T follicular helper cell (primary cell): Measurements from ENCODE around the gene PPIF.

ENCODE experiments used
- DNase-seq: peaks from one replicate; pipeline ENCODE4 v3.0.0-alpha.2; 2020; ENCODE audit warnings: low read depth

The PPIF gene

GRCh38 chr10:79313911-79314439 is 33.3 kb upstream of the PPIF start:
- no peak for DNase-seq

GRCh38 chr10:79314761-79315601 is 32.3 kb upstream of the PPIF start:
- DNase-seq = no peak

DNA sequence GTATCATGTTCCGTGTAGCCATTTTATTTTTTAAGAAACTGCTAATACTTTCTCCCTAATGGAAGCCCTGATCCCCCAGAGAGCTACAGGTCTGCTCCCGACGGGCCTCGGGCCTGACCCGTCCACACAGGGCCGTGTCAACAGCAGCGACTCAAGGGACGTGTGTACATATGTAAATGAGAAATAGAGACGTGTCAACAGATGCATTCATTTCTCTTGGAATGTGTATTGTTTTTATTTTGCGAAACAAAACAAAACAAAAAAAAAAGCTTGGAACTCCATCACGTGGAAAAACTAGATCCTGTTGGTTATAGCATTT is 31.7 kb upstream of the PPIF start:
- no peak for DNase-seq

- DNase-seq = no peak
Observed at GRCh38 chr10:79316671-79317431, 30.4 kb upstream of the PPIF start.

DNA sequence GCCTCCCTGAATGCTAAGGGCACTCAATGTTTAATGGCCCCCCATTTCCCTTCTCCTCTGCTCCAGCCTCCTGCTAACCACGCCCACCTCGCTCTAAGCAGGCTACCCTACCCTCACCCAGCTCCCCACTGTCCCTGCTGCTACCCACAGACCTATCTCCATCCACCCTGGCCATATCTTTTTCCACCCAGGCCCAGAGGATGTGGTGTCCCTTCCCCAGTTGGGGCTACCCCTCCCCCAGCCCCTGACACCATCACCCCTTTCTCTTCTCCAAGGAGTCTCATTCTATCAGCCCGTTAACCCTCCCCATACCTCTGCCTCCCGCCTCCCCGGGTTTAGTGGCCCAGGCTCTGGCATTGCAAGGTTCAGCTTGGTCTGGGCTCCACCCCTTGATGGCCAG is 28.9 kb upstream of the PPIF start:
- DNase-seq = no peak

DNA sequence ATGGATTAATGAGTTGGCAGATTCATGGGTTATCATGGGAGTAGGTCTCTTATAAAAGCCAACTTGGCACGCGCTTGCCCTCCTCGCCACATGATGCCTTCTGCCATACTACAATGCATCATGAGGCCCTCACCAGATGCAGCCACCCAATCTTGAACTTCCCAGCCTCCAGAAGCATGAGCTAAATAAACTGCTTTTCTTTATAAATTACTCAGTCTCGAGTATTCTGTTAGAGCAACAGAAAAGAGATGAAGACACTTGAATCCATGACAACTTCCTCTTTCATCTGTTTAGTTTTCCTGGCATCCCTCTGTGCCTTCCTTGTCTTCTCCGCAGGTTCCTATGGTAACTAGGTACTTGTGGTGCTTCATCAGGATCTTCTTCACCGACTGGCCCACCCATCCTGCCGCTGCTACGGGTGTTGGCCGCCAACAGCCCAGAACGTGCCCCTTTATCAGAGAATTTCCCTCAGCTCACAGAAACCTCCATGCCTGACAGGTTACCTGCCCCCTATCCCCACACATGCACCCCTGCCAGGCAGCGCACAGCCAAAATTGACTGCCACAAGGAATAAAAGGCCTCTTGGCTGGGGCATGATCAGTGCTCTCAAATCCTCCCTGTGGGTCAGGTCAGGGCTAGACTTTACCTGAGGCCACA is 28.0 kb upstream of the PPIF start:
- no peak for DNase-seq

DNA sequence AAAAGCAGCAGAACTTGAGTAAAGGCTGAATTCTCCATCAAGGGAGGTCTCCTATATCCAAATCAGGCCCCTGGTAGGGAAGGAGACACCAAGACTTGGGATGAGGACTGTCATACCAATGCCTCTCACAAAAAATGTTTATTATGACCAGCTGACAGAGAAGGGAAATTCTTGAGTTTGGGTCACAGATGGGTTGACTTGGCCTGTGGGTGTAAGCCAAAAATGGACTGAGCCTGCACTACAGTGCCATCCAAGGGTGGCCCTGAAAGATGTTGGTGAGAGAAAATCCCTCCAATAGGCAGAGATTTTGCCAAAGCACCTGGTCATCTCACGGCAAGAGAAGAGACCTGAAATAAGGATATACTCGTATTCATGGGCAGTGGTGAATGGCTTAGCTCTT is 27.0 kb upstream of the PPIF start:
- no peak for DNase-seq

- DNase-seq = no peak
Observed at GRCh38 chr10:79320820-79321493, 26.3 kb upstream of the PPIF start.

DNA sequence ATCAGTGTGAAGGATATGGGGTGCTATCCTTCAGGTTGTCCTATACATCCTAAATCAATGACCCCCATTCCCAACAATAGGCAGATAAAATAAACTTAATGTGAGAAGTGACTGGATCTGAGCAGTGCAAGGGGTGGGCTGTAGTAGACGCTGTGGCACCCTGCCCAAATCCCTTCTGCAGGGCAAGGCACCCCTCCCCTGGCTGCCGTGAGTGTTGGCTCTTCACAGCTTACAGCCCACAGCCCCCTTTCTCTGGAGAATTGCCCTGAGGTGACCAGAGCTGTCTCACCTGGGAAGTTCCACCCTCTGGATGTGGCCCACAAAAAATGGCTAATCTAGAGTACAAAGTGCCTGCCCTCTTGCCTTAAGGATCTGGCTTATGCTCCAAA is 25.8 kb upstream of the PPIF start:
- no peak for DNase-seq

DNA sequence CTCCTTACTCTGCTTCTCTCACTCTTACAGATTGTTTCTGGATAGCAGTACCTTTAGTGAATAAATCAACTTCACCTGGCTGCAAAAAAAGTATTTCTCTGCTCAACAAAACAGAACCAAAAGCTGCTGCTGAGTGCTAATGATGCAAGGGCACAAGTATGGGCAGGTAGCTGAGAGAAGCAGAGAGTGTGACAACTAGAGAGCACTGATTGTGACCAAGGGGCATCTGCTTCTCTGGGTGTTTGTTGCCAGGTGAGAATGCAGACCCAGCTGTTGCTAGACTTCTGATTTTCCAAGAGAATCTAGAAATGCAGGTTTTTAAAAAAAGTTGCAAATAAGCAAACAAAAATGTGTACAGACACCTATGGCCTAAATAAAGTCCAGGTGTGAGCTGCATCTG is 25.3 kb upstream of the PPIF start:
- DNase-seq = no peak

- peak; percentile 78 for DNase-seq
Observed at GRCh38 chr10:79322616-79323543, 24.4 kb upstream of the PPIF start.

- no peak for DNase-seq
Observed at GRCh38 chr10:79323602-79324001, 23.7 kb upstream of the PPIF start.

DNA sequence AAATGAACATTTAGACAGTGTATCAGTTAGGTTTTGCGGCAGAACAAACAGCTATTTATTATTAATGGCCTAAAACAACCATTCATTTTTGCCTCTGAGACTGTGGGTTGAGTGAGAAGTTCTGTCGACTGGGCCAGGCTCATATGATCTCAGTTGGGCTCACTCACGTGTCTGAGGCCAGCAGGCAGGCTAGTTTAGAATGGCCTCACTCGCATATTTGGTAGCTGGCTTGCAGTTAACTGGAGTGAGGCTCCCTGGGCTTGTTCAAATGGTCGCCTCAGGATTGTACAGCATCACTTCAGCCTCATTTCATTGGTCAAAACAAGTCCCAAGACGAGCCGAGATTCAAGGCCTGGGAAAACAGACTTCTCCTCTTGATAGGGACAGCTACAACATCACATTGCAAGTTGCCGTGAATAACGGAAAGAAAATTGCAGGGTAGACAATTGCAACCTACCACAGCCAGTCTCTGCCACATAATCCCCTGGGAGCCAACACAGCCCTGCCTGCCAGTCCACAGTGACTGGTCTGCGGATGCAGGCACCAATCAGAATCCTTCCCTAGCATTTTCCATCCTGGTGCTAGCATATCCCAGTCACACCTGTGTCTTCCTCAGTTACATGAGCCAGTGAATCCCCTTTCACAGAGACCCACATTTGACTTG is 23.1 kb upstream of the PPIF start:
- no peak for DNase-seq

DNA sequence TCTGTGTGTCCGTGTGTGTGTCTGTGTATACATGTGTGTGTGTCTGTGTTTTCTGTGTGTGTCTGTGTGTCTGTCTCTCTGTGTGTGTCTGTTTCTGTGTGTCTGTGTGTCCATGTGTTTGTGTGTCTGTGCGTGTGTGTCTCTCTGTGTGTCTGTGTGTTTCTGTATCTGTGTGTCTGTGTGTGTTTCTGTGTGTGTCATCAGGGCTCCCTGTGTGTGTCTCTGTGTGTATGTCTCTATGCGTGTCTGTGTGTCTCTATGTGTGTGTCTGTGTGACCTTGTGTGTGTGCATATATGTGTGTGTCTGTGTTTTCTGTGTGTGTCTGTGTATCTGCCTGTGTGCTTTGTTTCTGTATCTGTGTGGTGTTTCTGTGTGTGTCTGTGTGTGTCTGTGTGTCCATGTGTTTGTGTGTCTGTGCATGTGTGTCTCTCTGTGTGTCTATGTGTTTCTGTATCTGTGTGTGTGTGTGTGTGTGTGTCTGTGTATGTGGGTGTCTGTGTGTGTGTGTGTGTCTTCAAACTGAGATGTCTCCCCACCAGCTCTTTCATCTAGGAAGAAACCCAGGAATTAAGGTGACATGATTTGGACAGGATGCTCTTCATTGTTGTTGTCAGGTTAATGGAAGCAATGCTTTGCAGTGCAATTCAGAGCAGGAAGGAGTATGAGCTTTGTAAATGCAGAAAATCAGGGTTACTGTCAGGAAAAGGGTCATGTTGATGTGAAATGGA is 20.7 kb upstream of the PPIF start:
- no peak for DNase-seq

DNA sequence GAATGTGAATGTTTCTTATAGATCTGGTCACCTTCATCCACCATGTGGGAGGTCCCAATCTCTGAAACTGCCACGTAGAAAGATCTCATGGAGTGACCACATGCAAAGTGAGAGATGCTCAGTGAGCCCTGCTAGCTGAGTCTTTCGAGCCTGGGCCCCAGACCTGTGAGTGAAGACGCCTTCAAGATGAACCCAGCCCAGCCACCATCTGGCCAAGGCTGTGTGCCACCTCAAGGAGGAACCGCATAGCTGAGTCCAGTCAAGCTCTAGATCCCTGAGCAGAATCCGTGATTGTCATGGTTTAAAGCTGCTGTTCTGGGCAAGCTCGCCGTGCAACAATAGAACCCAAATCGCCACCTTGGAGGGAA is 20.2 kb upstream of the PPIF start:
- no peak for DNase-seq

DNA sequence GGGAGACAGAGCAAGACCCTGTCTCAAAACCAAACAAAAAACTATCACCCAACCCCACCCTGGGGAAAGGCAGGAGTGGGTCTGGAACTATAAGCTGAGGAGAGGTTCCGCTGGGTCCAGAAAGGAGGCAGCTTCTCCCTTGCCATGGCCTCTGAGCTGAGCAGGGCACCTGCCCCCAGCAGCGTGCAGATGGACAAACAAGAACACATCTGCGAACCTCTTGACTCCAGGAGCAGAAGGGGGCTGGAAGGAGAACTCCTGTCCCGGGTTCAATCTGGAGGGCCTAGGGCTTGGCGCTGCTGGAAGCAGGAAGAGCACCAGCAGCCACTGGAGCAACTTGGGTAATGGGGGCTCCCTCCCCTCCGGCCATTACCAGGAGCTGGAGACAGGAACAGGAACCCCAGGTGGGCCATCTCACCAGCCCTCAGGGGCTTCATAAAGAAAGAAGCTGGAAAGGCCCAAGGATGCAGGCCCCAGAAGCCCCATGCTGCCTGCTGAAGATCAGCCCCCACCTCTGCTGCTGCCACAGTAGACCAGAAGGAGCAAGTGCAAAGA is 19.0 kb upstream of the PPIF start:
- no peak for DNase-seq

DNA sequence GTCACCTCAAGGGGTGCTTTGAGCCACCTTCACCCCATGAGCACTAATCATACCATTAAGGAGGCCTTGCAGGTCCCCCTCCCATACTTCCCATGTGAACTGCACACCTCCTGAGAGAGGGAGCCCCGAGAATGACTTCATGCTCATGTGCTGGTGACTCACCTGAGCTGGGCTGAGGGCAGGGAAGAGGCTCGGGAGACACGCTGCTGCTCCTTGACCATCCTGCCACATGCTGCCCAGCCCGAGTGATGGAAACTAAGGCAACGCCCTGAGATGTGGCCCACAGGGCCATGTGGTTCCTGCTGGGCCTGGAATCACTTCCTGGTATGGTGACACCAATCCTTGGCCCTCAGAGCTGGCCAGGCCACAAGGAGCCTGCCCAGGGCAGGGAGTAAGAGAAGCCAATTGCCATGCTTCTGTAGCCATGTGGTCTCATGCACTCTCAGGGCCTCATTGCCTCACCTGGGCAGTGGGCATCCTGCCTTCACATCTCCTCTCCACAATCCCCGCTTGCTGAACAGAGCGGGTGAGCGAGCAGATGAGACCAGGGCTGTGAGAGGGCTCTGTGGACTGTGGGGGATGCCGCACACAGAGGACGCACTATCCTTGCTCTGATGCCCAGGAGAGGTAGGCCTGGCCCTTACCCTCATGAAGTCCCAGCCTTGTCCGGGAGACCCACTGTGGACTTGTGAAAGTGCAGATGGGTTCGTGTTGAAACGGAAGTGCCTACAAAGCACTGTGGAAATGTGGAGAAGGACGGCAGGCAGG is 18.3 kb upstream of the PPIF start:
- no peak for DNase-seq

DNA sequence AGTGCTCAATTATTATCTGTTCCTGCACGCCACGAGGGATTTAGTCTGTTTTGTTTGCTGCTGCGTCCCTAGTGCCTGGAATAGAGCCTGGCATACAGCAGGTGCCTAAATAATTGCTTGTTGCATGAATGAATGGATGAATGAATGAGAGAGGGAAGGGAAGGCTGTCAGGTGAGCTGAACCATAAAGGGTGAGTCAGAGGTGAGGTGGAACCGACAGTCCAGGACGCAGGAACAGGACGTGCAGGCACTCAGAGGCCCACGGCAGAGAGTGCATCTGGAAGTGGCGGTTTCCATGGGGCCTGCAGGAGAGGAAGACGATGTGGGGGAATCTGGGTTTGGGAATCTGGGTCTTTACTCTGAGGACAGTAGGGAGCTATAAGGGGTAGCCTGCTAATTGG is 17.7 kb upstream of the PPIF start:
- DNase-seq = no peak

DNA sequence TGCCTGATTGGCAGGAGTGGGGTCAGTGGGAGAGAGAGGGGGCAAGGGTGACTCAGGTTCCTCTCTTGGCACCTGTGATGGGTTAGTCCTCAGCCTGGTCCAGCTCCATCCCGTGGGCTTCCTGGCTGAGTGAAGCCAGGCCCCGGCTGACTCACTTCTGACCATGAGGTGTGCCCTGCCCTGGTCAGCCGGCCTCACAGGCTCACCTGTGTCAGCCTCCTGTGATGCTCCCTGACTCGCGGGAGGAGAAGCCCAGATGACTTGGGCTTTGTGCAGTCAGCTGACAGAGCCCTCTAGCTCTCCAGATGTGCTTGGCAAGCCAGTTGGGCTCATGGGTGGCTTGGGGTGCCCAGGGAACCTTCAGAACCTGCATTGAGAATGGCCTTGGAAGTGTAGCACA is 16.0 kb upstream of the PPIF start:
- DNase-seq = no peak
